Neural cell (in vitro differentiated cells): ENCODE results near the gene ZNF578. TPM values are rescaled to one million over a fixed set of nuclear protein-coding genes. Genes with fewer than 3 reads are reported as not detected.
"Not testable (repeated sequence)": the region's sequence is repeated elsewhere in the genome, so short reads cannot be mapped to it uniquely, and the experiment has no call there.

Source experiments
- H2AFZ ChIP-seq: fragments of 200-600, 300-800 bp; sonication (generic), shearing (Covaris generic); 2 replicates; pipeline ENCODE4 v1.6.0; 2014; ENCODE audit warnings: low read depth, mild to moderate bottlenecking, antibody characterized with exemption, low read length, moderate library complexity
- H3F3A ChIP-seq: fragments of 200-600 bp; shearing (Covaris generic); 2 replicates; pipeline ENCODE4 v1.6.1; 2016; ENCODE audit warnings: mild to moderate bottlenecking, moderate library complexity, mixed read lengths, antibody characterized with exemption, low read length; ENCODE audit not compliant: insufficient read depth, poor library complexity, severe bottlenecking
- H3K27ac ChIP-seq: fragments of 200-600, 300-800 bp; sonication (generic), shearing (Covaris generic); 2 replicates; pipeline ENCODE4 v1.5.1; 2014; ENCODE audit warnings: mild to moderate bottlenecking, low read length, moderate library complexity
- H3K27me3 ChIP-seq: fragments of 300-800, 200-600 bp; sonication (generic), shearing (Covaris generic); 2 replicates; pipeline ENCODE4 v1.6.0; 2014; ENCODE audit warnings: mild to moderate bottlenecking, low read depth, low read length, moderate library complexity; ENCODE audit not compliant: insufficient read depth
- H3K36me3 ChIP-seq: fragments of 300-800, 200-600 bp; sonication (generic), shearing (Covaris generic); 2 replicates; pipeline ENCODE4 v1.5.1; 2014; ENCODE audit warnings: mild to moderate bottlenecking, antibody characterized with exemption, low read length, moderate library complexity; ENCODE audit not compliant: insufficient read depth
- H3K4me2 ChIP-seq: fragments of 300-800, 200-600 bp; sonication (generic), shearing (Covaris generic); 2 replicates; pipeline ENCODE4 v1.6.0; 2014; ENCODE audit warnings: mild to moderate bottlenecking, low read length
- H3K4me3 ChIP-seq: fragments of 300-800, 200-600 bp; sonication (generic), shearing (Covaris generic); 2 replicates; pipeline ENCODE4 v1.5.1; 2014; ENCODE audit warnings: mild to moderate bottlenecking, low read length, moderate library complexity
- H3K79me2 ChIP-seq: fragments of 200-600 bp; shearing (Covaris generic); replicated peaks from 2 replicates; pipeline ENCODE4 v1.6.0; 2014; ENCODE audit warnings: mild to moderate bottlenecking, low read length, moderate library complexity; ENCODE audit not compliant: insufficient read depth
- H3K9ac ChIP-seq: fragments of 300-800, 200-600 bp; sonication (generic), shearing (Covaris generic); 2 replicates; pipeline ENCODE4 v1.6.1; 2016; ENCODE audit warnings: mild to moderate bottlenecking, low read length, mixed read lengths
- H3K9me2 ChIP-seq: fragments of 200-600 bp; shearing (Covaris generic); 2 replicates; pipeline ENCODE4 v1.6.1; 2016; ENCODE audit warnings: mild to moderate bottlenecking, low read length, mixed read lengths; ENCODE audit not compliant: insufficient read depth
- H3K9me3 ChIP-seq: fragments of 200-600, 300-800 bp; sonication (generic), shearing (Covaris generic); 2 replicates; pipeline ENCODE4 v1.6.1; 2016; ENCODE audit warnings: mild to moderate bottlenecking, mixed run types, low read length, moderate library complexity, mixed read lengths
- H4K20me1 ChIP-seq: fragments of 200-600 bp; shearing (Covaris generic); 2 replicates; pipeline ENCODE4 v1.6.1; 2016; ENCODE audit warnings: mild to moderate bottlenecking, mixed run types; ENCODE audit not compliant: insufficient read depth
- EP300 ChIP-seq: fragments of 450-650 bp; conservative IDR thresholded peaks from 2 replicates; pipeline ENCODE4 v1.6.1; 2014; ENCODE audit warnings: antibody characterized with exemption, mild to moderate bottlenecking, moderate library complexity; ENCODE audit not compliant: poor library complexity, severe bottlenecking
- EZH2 ChIP-seq: fragments of 200-600, 300-800 bp; shearing (Covaris generic), sonication (generic); IDR thresholded peaks from 2 replicates; pipeline ENCODE4 v1.6.1; 2014; ENCODE audit warnings: antibody characterized with exemption, low read length, borderline replicate concordance, mild to moderate bottlenecking; ENCODE audit not compliant: insufficient read depth, poor library complexity, severe bottlenecking
- MXI1 ChIP-seq: fragments of 450-650 bp; conservative IDR thresholded peaks from 2 replicates; pipeline ENCODE4 v1.6.1; 2014; ENCODE audit warnings: antibody characterized with exemption, mild to moderate bottlenecking; ENCODE audit not compliant: poor library complexity, severe bottlenecking
- POLR2AphosphoS5 ChIP-seq: IDR thresholded peaks from 2 replicates; pipeline ENCODE4 v1.6.1; 2012
- RAD21 ChIP-seq: fragments of 450-650 bp; conservative IDR thresholded peaks from 2 replicates; pipeline ENCODE4 v1.6.1; 2014; ENCODE audit warnings: antibody characterized with exemption, mild to moderate bottlenecking, moderate library complexity
- SMC3 ChIP-seq: fragments of 450-650 bp; conservative IDR thresholded peaks from 2 replicates; pipeline ENCODE4 v1.6.1; 2014; ENCODE audit warnings: antibody characterized with exemption, mild to moderate bottlenecking, moderate library complexity; ENCODE audit not compliant: poor library complexity
- TAF1 ChIP-seq: IDR thresholded peaks from 2 replicates; pipeline ENCODE4 v1.6.1; 2012; ENCODE audit warnings: low read depth
- polyA plus RNA-seq: library from polyadenylated mRNA; depleted of rRNA; stranded (reverse); fragments of >200 nt; gene quantifications from 2 replicates; pipeline ENCODE4 v1.2.3, GENCODE V29; 2014
- TF ChIP-seq, protein P1 (sequence below): fragments of 450-650 bp; IDR thresholded peaks from 2 replicates; pipeline ENCODE4 v1.5.1; 2014; ENCODE audit warnings: antibody characterized with exemption, mild to moderate bottlenecking, moderate library complexity; ENCODE audit not compliant: poor library complexity, severe bottlenecking
- TF ChIP-seq, protein P2 (sequence below): IDR thresholded peaks from 2 replicates; pipeline ENCODE4 v1.6.1; 2012; ENCODE audit warnings: borderline replicate concordance

Gene ZNF578
- polyA plus RNA-seq, 1 donor from 2014 or later: 0.47 TPM

DNA sequence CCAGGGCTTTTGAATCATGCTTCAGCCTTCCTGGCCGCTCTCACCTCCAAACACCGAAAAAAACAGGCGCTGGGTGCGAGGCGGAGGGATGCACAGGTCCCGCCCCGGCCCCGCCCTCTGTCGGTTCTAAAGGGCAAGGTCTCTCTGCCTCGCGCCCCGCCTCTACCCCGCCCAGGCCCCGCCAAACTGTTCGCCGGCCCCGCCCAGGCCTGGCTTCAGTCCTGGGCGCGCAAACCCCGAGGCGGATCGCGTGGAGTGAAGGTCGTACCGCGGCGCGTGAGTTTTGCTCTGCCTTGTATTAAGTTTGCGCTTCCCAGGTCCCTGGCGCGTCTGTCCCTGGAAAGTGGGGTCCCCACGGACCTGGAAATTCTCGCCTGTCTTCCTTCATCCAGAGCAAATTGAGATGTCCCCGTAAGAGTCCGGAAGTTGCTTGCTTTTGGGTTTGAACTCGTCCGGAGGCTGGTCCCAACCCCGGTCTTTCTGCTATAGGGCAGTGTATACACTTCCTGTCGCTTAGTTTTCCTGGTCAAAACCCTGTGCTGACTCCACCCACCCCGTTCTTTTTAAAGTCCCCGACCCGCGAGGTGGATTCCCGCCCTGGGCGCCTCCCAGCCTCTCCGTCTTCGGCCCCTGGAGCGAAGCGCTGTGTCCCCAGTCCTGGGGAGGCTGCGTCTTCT, 82.6 kb downstream of the ZNF578 start:
- H2AFZ ChIP-seq: peak overlapping the region; percentile 8
- peak overlapping the region; percentile 41 for H3K9ac ChIP-seq
- no peaks in the 10 kb centered on the region for H3F3A ChIP-seq
- no peaks in the 10 kb centered on the region for H3K79me2 ChIP-seq
- TF ChIP-seq POLR2AphosphoS5: no peak
- TF ChIP-seq, protein P1, sequence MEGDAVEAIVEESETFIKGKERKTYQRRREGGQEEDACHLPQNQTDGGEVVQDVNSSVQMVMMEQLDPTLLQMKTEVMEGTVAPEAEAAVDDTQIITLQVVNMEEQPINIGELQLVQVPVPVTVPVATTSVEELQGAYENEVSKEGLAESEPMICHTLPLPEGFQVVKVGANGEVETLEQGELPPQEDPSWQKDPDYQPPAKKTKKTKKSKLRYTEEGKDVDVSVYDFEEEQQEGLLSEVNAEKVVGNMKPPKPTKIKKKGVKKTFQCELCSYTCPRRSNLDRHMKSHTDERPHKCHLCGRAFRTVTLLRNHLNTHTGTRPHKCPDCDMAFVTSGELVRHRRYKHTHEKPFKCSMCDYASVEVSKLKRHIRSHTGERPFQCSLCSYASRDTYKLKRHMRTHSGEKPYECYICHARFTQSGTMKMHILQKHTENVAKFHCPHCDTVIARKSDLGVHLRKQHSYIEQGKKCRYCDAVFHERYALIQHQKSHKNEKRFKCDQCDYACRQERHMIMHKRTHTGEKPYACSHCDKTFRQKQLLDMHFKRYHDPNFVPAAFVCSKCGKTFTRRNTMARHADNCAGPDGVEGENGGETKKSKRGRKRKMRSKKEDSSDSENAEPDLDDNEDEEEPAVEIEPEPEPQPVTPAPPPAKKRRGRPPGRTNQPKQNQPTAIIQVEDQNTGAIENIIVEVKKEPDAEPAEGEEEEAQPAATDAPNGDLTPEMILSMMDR: no peak
- no peak for TF ChIP-seq EZH2
- TF ChIP-seq MXI1: no peak
- TF ChIP-seq, protein P2, sequence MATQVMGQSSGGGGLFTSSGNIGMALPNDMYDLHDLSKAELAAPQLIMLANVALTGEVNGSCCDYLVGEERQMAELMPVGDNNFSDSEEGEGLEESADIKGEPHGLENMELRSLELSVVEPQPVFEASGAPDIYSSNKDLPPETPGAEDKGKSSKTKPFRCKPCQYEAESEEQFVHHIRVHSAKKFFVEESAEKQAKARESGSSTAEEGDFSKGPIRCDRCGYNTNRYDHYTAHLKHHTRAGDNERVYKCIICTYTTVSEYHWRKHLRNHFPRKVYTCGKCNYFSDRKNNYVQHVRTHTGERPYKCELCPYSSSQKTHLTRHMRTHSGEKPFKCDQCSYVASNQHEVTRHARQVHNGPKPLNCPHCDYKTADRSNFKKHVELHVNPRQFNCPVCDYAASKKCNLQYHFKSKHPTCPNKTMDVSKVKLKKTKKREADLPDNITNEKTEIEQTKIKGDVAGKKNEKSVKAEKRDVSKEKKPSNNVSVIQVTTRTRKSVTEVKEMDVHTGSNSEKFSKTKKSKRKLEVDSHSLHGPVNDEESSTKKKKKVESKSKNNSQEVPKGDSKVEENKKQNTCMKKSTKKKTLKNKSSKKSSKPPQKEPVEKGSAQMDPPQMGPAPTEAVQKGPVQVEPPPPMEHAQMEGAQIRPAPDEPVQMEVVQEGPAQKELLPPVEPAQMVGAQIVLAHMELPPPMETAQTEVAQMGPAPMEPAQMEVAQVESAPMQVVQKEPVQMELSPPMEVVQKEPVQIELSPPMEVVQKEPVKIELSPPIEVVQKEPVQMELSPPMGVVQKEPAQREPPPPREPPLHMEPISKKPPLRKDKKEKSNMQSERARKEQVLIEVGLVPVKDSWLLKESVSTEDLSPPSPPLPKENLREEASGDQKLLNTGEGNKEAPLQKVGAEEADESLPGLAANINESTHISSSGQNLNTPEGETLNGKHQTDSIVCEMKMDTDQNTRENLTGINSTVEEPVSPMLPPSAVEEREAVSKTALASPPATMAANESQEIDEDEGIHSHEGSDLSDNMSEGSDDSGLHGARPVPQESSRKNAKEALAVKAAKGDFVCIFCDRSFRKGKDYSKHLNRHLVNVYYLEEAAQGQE: no peak
- TF ChIP-seq SMC3: no peak
- no peak for TF ChIP-seq RAD21
- TF ChIP-seq EP300: no peak
- TF ChIP-seq TAF1: no peak
- peak overlapping the region; percentile 65 for H3K4me3 ChIP-seq
- no peaks in the 10 kb centered on the region for H3K36me3 ChIP-seq
- H4K20me1 ChIP-seq: no peaks in the 10 kb centered on the region
- no peaks in the 10 kb centered on the region for H3K9me3 ChIP-seq
- H3K4me2 ChIP-seq: peak overlapping the region; percentile 39
- no peak overlapping the region for H3K27ac ChIP-seq
- no peaks in the 10 kb centered on the region for H3K9me2 ChIP-seq
- H3K27me3 ChIP-seq: peaks cover 7% of the 10 kb centered on the region

DNA sequence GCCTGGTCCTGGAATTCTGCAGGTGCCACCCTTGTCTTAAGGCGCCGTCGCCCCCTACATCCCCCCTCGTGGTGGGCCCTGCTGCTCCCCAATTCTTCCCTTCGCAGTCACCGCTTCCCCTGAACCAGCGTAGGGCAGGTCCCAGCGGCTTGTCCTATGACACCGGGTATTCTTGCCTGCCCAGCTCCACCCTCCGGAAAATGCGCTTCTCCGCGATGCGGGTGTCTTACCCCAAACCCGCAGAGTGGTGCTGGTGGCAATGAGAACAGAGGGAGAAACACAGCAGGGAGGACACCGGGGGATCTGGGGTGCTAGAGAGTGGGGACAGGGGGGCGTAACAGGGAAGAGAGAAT, 83.1 kb downstream of the ZNF578 start:
- H3K79me2 ChIP-seq: no peaks in the 10 kb centered on the region
- peak overlapping the region; percentile 65 for H3K4me3 ChIP-seq
- no peaks in the 10 kb centered on the region for H4K20me1 ChIP-seq
- TF ChIP-seq MXI1: no peak
- no peak for TF ChIP-seq EZH2
- TF ChIP-seq, protein P1: no peak
- TF ChIP-seq SMC3: no peak
- no peak overlapping the region for H3K4me2 ChIP-seq
- no peak overlapping the region for H2AFZ ChIP-seq
- H3K27ac ChIP-seq: no peak overlapping the region
- H3K36me3 ChIP-seq: no peaks in the 10 kb centered on the region
- no peak overlapping the region for H3K9ac ChIP-seq
- H3F3A ChIP-seq: no peaks in the 10 kb centered on the region
- H3K9me3 ChIP-seq: no peaks in the 10 kb centered on the region
- peaks cover 7% of the 10 kb centered on the region for H3K27me3 ChIP-seq
- H3K9me2 ChIP-seq: no peaks in the 10 kb centered on the region

DNA sequence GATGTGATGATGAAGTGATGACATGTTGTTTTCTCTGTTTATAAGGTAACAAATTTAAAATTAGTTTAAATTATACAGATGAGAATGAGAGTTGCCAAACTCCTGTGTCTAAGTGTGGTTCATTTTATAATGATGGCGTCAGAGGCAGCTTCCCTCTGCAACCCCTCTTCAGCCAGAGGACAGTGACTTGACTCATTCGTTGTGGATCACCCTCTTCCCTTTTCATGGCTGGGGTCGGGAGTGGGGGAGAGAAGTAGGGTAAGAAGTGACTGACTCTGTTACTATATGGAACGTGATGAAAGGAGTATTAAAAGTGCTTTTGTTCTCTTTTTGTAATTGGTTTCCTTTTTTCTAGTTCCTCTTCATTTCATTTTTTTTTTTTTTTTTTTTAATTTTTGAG, 85.5 kb downstream of the ZNF578 start:
- not testable (repeated sequence) for H3K27ac ChIP-seq

DNA sequence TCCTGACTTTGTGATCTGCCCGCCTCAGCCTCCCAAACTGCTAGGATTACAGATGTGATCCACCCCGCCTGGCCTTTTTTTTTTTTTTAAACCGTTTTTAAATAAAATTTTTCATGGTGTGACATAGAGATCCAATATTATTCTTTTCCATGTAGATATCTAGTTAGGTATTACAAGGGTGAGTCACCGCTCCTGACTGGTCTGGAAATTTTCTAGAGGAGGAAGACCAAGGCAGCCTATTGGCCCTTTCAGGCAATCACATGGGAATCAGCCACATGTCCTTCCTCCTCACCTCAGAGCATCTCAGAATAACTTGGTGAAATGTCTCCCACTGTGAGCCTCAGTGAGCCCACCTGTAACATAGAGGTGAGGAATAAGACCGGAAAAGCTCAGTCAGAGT, 87.8 kb downstream of the ZNF578 start:
- not testable (repeated sequence) for H4K20me1 ChIP-seq, H3K27me3 ChIP-seq, H3K4me2 ChIP-seq, H3K9ac ChIP-seq, H3K9me2 ChIP-seq, H3K27ac ChIP-seq, H3F3A ChIP-seq, H3K4me3 ChIP-seq, H3K79me2 ChIP-seq, H3K9me3 ChIP-seq, H3K36me3 ChIP-seq, H2AFZ ChIP-seq

More for the DNA sequence above, 85.5 kb downstream of the ZNF578 start:
- H3K79me2 ChIP-seq, H3K4me2 ChIP-seq, H3K4me3 ChIP-seq, H4K20me1 ChIP-seq, H3K9me3 ChIP-seq, H3F3A ChIP-seq, H3K9ac ChIP-seq, H3K9me2 ChIP-seq, H3K36me3 ChIP-seq, H3K27me3 ChIP-seq, H2AFZ ChIP-seq: not testable (repeated sequence)
